Hepatocyte (in vitro differentiated cells): Measurements from ENCODE around the gene NTN4.

Experiments used
- CTCF ChIP-seq: fragments of 200-600 bp; sonication (generic); IDR thresholded peaks from 2 replicates; pipeline ENCODE4 v1.5.1; 2016; ENCODE audit warnings: antibody characterized with exemption, mild to moderate bottlenecking; ENCODE audit not compliant: poor library complexity
- EZH2 ChIP-seq: fragments of 200-600 bp; sonication (generic); IDR thresholded peaks from 2 replicates; pipeline ENCODE4 v1.6.1; 2016; ENCODE audit warnings: antibody characterized with exemption, mild to moderate bottlenecking, borderline replicate concordance
- EZH2phosphoT487 ChIP-seq: fragments of 200-600 bp; sonication (generic); IDR thresholded peaks from one replicate; pipeline ENCODE4 v1.6.1; 2018; ENCODE audit warnings: antibody characterized with exemption, mild to moderate bottlenecking, low read depth, moderate library complexity; ENCODE audit not compliant: unreplicated experiment, severe bottlenecking

DNA sequence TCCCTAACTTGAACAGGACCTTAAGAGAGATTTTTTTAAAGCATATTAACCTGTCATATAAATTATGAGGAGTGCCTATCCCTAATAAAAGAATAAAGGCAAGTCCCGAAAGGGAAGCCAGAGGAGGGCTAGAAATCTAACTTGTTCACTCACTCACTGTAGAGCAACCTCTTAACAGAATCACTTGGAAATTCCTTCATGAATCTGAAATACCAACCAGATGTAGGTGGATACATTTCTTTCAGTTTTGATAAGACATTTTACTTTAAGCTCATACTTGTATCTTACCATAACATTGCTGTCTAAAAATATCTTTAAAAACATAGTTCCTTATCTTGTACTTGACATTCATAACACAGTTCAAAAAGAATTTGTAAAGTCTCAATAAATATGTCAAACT, 25.7 kb downstream of the NTN4 start:
- no peak for TF ChIP-seq CTCF
- no peak for TF ChIP-seq EZH2
- no peak for TF ChIP-seq EZH2phosphoT487
